HEK293 (cell line): ENCODE data around the gene PINLYP.

ENCODE experiments used
- GLI4 ChIP-seq: fragments of 450-650 bp; formaldehyde crosslinking; IDR thresholded peaks from 2 replicates; pipeline ENCODE4 v1.5.1; 2016; ENCODE audit warnings: missing biosample characterization, missing genetic modification characterization
- GLIS1 ChIP-seq: fragments of 450-650 bp; formaldehyde crosslinking; IDR thresholded peaks from 2 replicates; pipeline ENCODE4 v1.5.1; 2016; ENCODE audit warnings: missing biosample characterization, missing genetic modification characterization
- KLF8 ChIP-seq: fragments of 450-650 bp; formaldehyde crosslinking; IDR thresholded peaks from 2 replicates; pipeline ENCODE4 v1.5.1; 2016; ENCODE audit warnings: missing biosample characterization, missing genetic modification characterization
- ZBTB10 ChIP-seq: fragments of 450-650 bp; formaldehyde crosslinking; IDR thresholded peaks from 2 replicates; pipeline ENCODE4 v1.5.1; 2016; ENCODE audit warnings: missing biosample characterization, missing genetic modification characterization
- ZBTB11 ChIP-seq: fragments of 450-650 bp; formaldehyde crosslinking; conservative IDR thresholded peaks from 2 replicates; pipeline ENCODE4 v1.5.1; 2016; ENCODE audit warnings: low read depth, missing biosample characterization, missing genetic modification characterization
- ZBTB20 ChIP-seq: fragments of 450-650 bp; formaldehyde crosslinking; IDR thresholded peaks from 2 replicates; pipeline ENCODE4 v1.5.1; 2016; ENCODE audit warnings: missing biosample characterization, missing genetic modification characterization
- ZBTB26 ChIP-seq: fragments of 450-650 bp; formaldehyde crosslinking; optimal IDR thresholded peaks from 2 replicates; pipeline ENCODE3; 2016; ENCODE audit warnings: missing biosample characterization, mild to moderate bottlenecking, missing genetic modification characterization
- ZBTB49 ChIP-seq: fragments of 450-650 bp; formaldehyde crosslinking; IDR thresholded peaks from 2 replicates; pipeline ENCODE4 v1.5.1; 2016; ENCODE audit warnings: missing biosample characterization, missing genetic modification characterization, low read depth
- ZNF157 ChIP-seq: fragments of 450-650 bp; formaldehyde crosslinking; IDR thresholded peaks from 2 replicates; pipeline ENCODE4 v1.5.1; 2016; ENCODE audit warnings: missing biosample characterization, missing genetic modification characterization
- ZNF169 ChIP-seq: fragments of 450-650 bp; formaldehyde crosslinking; IDR thresholded peaks from 2 replicates; pipeline ENCODE4 v1.5.1; 2016; ENCODE audit warnings: missing biosample characterization, missing genetic modification characterization
- ZNF223 ChIP-seq: fragments of 450-650 bp; formaldehyde crosslinking; IDR thresholded peaks from 2 replicates; pipeline ENCODE4 v1.5.1; 2016; ENCODE audit warnings: missing biosample characterization, missing genetic modification characterization
- ZNF248 ChIP-seq: fragments of 450-650 bp; formaldehyde crosslinking; IDR thresholded peaks from 2 replicates; pipeline ENCODE4 v1.5.1; 2017; ENCODE audit warnings: missing biosample characterization, missing genetic modification characterization
- ZNF26 ChIP-seq: fragments of 450-650 bp; formaldehyde crosslinking; IDR thresholded peaks from 2 replicates; pipeline ENCODE4 v1.5.1; 2016; ENCODE audit warnings: missing biosample characterization, missing genetic modification characterization
- ZNF335 ChIP-seq: fragments of 450-650 bp; formaldehyde crosslinking; conservative IDR thresholded peaks from 2 replicates; pipeline ENCODE4 v1.5.1; 2016; ENCODE audit warnings: missing biosample characterization, missing genetic modification characterization
- ZNF501 ChIP-seq: fragments of 450-650 bp; formaldehyde crosslinking; IDR thresholded peaks from 2 replicates; pipeline ENCODE4 v1.5.1; 2016; ENCODE audit warnings: missing biosample characterization, missing genetic modification characterization
- ZNF548 ChIP-seq: fragments of 450-650 bp; formaldehyde crosslinking; IDR thresholded peaks from 2 replicates; pipeline ENCODE4 v1.5.1; 2016; ENCODE audit warnings: missing biosample characterization, missing genetic modification characterization
- ZNF623 ChIP-seq: fragments of 450-650 bp; formaldehyde crosslinking; IDR thresholded peaks from 2 replicates; pipeline ENCODE4 v1.5.1; 2016; ENCODE audit warnings: missing biosample characterization, missing genetic modification characterization
- ZNF664 ChIP-seq: fragments of 450-650 bp; formaldehyde crosslinking; IDR thresholded peaks from 2 replicates; pipeline ENCODE4 v1.5.1; 2016; ENCODE audit warnings: missing biosample characterization, missing genetic modification characterization
- ZNF692 ChIP-seq: fragments of 450-650 bp; formaldehyde crosslinking; IDR thresholded peaks from 2 replicates; pipeline ENCODE4 v1.5.1; 2016; ENCODE audit warnings: missing biosample characterization, missing genetic modification characterization
- ZNF768 ChIP-seq: fragments of 450-650 bp; formaldehyde crosslinking; IDR thresholded peaks from 2 replicates; pipeline ENCODE4 v1.5.1; 2018; ENCODE audit warnings: missing biosample characterization, mild to moderate bottlenecking, missing genetic modification characterization
- ZNF791 ChIP-seq: fragments of 450-650 bp; formaldehyde crosslinking; IDR thresholded peaks from 2 replicates; pipeline ENCODE4 v1.5.1; 2016; ENCODE audit warnings: missing biosample characterization, missing genetic modification characterization
- ZSCAN30 ChIP-seq: fragments of 450-650 bp; IDR thresholded peaks from 2 replicates; pipeline ENCODE4 v1.5.1; 2018; ENCODE audit warnings: missing biosample characterization, mild to moderate bottlenecking, missing genetic modification characterization, moderate library complexity
- ZSCAN5A ChIP-seq: fragments of 450-650 bp; formaldehyde crosslinking; IDR thresholded peaks from 2 replicates; pipeline ENCODE4 v1.5.1; 2016; ENCODE audit warnings: missing biosample characterization, missing genetic modification characterization

The PINLYP gene

GRCh38 chr19:43526884-43527859, 48.4 kb upstream of the PINLYP start, which contains the start of gene ETHE1 (continued):
- TF ChIP-seq ZBTB10 (tag by site-specific recombination) = peak; percentile 62; the same call in 1 of the 2 replicates
- TF ChIP-seq ZNF548 = no peak
- TF ChIP-seq ZNF335 (tag by site-specific recombination) = peak; percentile 81
- peak; percentile 73 for TF ChIP-seq ZSCAN30
- TF ChIP-seq ZBTB11 (tag by site-specific recombination) = peak; percentile 47; the same call in 1 of the 2 replicates
- TF ChIP-seq ZNF768 = peak; percentile 90; the same call in 1 of the 2 replicates
- TF ChIP-seq ZNF791 (tag by site-specific recombination) = no peak
- TF ChIP-seq ZNF223 (tag by site-specific recombination) = peak; percentile 18; the same call in 1 of the 2 replicates
- no peak for TF ChIP-seq GLI4 (tag by site-specific recombination)
- no peak for TF ChIP-seq ZBTB49
- 0 out of 2 replicates have a peak, but pooled peaks have one; percentile 29 for TF ChIP-seq ZSCAN5A (tag by site-specific recombination)
- TF ChIP-seq KLF8 (tag by site-specific recombination) = peak; percentile 95
- TF ChIP-seq ZNF623 (tag by site-specific recombination) = peak; percentile 33; the same call in 1 of the 2 replicates
- peak; percentile 100 for TF ChIP-seq ZNF692 (tag by site-specific recombination)
- TF ChIP-seq ZNF248 (tag by site-specific recombination) = no peak
- TF ChIP-seq ZBTB26 (tag by site-specific recombination) = peak; percentile 66
- peak; percentile 52; the same call in 1 of the 2 replicates for TF ChIP-seq ZNF501 (tag by site-specific recombination)
- TF ChIP-seq ZNF26 (tag by site-specific recombination) = no peak
- TF ChIP-seq GLIS1 (tag by site-specific recombination) = peak; percentile 52
- 0 out of 2 replicates have a peak, but pooled peaks have one; percentile 16 for TF ChIP-seq ZNF169
- peak; percentile 87 for TF ChIP-seq ZBTB20 (tag by site-specific recombination)
- no peak for TF ChIP-seq ZNF157 (tag by site-specific recombination)
- no peak for TF ChIP-seq ZNF664 (tag by site-specific recombination)
